Fibroblast of skin of right biceps (primary cell): ENCODE results near the gene ASCL5.
A peak's percentile ranks its signal among the peaks of the same experiment; 100 is the strongest.

Experiments used
- DNase-seq: peaks from one replicate; pipeline ENCODE4 v3.0.0-alpha.2; 2013

Gene ASCL5

GRCh38 chr1:201136355-201137023, 9.5 kb upstream of the ASCL5 start:
- DNase-seq = no peak

GRCh38 chr1:201134405-201134804, 7.4 kb upstream of the ASCL5 start:
- DNase-seq = no peak

DNA sequence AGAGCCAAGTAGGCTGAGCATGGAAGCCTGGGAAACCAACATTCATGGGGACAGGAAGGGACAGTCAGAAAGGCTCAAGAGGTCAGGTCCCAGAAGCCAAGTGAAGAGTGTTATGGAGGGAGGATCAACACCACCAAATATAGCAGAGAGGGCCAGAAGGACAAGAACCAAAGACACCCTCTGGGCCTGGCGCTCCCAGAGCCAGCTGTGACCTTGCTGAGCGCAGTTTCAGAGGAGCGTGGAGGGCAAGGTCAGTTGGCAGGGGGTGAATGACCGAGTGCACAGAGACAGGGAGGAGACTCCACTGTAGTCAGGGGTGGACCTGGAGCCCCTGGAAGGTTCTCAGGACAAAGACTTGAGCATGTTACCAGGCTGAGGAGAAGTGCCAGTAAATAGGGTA, 4.4 kb upstream of the ASCL5 start:
- DNase-seq = no peak

DNA sequence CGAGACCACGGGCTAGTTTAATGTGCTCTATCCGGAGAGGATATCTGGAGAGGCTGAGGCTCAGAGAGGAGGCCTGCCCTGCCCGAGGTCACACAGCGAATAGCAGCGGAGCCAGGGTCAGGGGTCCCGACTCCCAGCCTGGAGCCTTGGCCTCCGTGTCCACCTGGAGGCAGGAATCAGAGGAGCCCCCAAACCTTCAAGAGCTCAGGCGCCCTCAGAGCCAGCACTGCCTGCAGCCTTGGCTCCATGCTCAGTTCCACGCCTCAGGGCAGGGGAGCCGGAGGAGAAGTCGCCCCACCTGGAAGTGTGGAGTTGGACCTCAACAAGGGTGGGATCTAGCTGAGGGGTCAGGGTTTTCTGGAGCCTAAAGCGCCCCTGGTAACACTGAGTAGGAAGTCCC, 2.0 kb upstream of the ASCL5 start:
- DNase-seq = no peak

- no peak for DNase-seq
These were observed 1.5 kb upstream of the ASCL5 start for GRCh38 chr1:201128476-201128875.

DNA sequence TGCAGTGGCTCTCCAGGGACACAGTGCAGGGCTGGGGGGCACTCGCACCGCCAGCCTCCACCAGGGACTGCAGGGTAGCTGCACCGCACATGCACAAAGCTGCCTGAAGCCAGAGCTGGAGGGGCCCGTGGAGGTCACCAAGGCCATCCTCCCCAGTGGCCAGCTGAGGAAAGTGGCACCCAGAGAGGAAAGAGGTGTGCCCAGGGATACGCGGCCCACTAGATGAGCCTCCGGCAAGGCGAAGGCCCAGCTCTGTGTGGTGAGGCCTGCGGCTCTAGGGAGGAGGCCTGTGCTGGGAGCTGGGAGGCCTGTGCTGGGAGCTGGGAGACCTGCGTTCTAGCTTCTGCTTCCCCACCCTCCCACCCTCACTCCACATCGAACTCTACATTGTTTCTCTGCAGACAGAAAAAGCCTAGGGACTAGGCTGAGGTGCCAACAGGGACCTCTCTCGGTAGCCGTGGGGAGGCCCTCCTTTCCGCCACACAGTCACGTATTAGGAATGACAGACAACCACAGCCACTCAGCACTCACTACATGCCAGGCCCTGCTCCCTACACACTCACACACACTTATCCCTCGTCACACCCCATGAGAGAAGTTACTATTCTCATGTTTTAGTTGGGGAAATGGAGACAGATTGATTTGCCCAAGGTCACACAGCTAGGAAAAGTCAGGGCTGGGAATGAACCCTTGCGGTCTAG, 921 bp upstream of the ASCL5 start:
- DNase-seq = peak; percentile 81

GRCh38 chr1:201126463-201126831, 537 bp downstream of the ASCL5 start:
- no peak for DNase-seq

- no peak for DNase-seq
These were observed 1.2 kb downstream of the ASCL5 start for GRCh38 chr1:201125800-201126199.

- no peak for DNase-seq
These were observed 2.0 kb downstream of the ASCL5 start for GRCh38 chr1:201125019-201125418.

- DNase-seq = no peak
These were observed 3.1 kb downstream of the ASCL5 start for GRCh38 chr1:201123866-201124265.

DNA sequence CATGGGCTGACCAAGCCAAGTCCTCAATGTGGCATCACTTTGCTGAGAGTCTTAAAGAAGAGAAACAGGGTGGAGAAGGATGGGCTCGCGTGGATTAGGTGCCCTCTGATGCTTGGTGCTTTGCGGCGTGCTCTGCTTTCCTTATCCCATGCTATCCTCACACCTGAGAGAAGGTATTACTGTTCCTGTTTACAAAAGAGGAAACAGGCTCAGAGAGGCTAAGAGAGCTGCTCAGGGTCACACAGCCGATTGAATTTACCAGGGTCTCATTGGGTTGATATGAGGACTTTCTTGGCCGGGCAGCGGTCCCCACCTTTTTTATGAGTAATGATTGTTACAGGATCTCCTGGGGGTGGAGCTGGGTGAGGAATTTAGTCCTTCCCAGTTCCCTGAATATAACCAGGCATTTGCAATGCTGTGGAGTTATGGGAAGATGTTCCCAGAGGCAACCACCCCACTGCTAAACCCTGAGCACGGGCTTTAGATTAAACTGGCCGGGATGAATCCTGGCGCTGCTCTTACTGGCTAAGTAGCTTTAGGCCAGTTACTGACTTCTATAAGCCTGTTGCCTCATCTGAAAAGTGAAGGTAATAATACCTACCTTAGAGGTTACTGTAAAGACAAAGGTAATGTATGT, 4.5 kb downstream of the ASCL5 start:
- DNase-seq = no peak

DNA sequence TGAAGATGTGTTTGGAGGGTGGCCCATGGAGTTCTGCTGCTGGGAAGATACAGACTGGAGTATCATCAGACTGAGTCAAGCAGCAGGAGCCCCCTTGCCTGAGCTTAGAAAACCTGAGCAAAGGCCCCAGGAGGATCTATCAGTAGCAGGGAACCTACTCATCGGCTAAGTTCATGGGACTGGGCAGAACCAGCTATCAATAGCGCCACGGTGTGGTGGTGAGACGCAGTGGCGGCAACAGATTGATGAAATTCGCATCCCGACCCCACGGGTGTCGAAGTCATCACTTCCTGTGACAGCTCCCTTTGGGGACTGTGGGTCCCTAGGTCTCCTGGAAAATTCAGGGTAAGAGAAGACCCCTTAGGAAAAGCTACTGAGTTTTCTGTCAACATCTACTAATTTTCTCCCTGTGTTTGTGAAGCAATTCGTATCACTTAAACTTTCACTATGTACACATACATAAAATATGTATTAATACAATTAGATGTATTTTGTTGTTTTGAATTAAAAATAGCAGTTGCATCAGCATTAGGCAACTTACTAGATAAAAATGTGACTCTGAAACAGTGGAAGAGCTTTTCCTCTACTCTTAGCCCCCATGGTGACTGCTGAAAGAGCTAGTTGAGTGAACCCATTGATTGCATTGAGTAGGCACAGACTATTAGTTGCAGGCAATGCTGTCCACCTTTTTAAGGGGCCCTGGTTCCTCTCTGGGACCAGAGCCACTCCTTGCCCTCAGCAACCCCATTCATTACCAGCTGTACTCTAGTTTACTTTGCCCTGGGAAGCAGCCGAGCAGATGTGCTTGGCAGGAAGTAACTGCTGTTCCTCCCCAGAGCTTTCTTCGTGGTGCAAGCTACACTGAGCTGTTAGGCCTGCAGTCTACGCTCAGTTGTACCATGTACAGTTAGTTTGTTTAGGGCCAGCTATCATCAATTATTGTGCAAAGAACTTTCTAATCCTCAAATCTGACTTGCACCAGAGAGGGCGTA, 7.5 kb downstream of the ASCL5 start:
- DNase-seq = peak; percentile 34

- DNase-seq = no peak
These were observed 10.9 kb downstream of the ASCL5 start for GRCh38 chr1:201116091-201116490.

DNA sequence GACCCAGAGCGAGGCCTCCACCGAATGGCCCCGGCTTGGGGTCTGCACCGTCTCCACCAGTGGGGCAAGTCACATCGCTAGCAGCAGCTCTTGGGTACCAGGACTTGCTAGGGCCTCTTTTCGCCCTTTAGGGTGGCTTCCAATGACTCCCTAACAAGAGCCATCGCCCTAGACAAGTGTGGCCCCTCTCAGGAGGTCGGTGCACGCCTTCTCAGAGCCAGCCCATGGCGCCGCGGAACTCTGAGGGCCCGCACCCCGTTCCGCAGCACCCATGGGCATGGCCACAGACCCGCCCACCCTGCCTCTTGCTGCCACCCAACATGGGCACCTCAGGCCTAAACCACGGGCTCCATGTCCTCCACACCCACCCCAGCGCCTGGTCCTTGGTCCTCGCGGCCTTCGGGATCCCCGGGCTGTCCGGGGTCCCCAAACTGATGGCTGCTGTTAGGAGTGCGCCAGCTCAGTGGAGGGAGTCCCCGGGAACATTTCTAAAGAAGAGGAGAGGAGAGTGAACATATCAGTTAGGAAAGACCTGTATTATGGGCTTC, 11.5 kb downstream of the ASCL5 start:
- no peak for DNase-seq

DNA sequence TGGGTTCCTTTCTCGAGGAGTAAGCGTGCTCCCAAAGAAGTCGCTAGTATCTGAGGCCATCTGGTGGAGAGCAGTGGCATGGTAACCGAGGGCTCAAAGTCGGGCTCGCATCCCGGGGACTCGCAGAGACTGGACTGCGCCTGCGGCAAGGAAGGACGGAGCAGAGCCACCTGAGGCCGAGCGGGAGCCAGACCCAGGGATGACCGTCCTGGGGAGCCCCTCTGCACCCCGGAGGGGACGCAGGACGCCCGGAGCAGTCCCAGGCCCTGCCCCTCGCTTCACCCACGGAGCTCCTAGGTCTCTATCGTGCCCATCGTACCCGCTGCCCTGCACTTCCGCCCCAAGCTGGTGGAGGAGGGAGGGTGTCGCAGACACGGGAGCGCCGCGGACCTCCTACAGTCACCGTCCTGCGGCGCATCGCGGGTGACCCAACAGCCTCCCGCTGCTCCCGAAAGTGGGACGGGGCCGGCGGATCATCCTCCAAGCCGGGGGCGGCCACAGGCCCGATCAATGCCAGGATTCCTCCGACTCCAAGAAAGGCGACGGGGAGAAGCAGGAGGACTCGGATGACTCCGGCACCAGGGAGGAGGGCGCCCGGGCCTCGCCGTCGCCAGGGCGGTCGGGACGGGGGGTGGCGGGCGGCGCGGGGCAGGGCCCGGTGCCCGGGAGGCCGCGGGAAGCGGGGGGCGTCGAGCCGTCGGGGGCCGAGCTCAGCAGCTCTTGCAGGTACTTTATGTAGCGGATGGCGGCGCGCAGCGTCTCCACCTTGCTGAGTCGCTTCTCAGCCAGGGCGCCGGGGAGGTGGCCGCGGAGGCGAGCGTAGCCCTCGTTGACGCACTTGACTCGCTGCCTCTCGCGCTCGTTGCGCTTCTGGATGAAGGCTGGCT, 12.5 kb downstream of the ASCL5 start:
- peak; percentile 93 for DNase-seq

- DNase-seq = no peak
These were observed 13.3 kb downstream of the ASCL5 start for GRCh38 chr1:201113451-201114244.

DNA sequence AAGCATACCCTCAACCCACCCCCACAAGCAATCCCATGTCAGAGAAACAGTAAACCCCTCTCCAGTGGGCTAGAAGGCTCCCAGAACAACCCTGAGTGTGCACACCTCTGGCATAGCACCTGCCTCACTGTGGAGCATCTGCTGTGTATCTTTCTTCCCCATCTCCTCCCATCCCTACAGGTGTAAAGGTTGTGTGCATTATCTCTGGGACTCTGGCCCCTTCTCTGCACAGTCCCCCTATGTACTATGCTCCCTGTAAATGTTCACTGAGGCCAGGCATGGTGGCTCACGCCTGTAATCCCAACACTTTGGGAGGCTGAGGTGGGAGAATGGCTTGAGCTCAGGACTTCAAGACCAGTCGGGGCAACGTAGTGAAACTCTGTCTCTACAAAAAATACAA, 14.1 kb downstream of the ASCL5 start:
- no peak for DNase-seq

- no peak for DNase-seq
These were observed 14.7 kb downstream of the ASCL5 start, which contains the start of gene CACNA1S for GRCh38 chr1:201112173-201112731. Gene CACNA1S (minus strand): TSS chr1:201112426. CDS start chr1:201112339, 87 bp downstream.

DNA sequence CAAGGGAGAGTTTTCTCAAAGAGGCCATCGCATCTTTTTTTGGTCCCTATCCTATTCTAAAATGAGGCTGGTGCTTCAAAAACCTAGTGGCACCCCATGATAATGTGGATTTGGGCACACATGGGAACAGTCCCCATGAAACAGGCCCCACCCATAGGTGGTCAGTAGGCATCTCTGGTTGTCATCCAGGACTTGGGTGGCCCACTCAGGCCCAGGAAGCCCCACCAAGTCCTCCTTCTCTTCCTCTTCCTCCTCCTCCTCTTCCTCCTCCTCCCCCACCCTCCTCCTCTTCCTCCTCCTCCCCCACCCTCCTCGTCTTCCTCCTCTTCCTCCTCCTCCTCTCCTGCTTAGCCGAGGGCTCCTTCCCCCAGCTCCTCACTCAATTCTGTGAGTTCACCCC, 15.3 kb downstream of the ASCL5 start:
- no peak for DNase-seq

DNA sequence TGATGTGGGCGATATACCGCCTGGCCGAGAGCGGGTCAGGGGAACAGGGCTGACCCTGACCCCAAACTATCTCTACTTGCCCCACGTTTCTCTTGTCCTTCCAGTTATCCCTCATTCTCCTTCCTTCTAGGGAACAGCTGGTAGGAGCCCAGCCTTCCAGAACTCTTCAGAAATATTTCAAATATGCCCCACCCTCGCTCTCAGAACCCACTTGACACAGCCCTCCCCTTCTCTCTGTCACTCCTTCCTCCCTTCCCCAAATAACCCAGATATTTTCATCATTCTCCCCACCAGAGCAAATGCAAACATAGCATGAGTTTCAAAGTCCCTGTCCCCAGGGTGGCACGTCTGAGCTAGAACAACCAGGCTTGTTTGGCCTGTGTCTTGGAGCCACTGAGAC, 15.8 kb downstream of the ASCL5 start:
- no peak for DNase-seq
